Astrocyte of the spinal cord (primary cell): ENCODE measurements around the gene VPS26B.
A peak's percentile ranks its signal among the peaks of the same experiment; 100 is the strongest.

Source experiments
- DNase-seq: peaks from one replicate; pipeline ENCODE4 v3.0.0; 2011; ENCODE audit warnings: low read depth, low spot score
- H3K4me3 ChIP-seq: 2 replicates; pipeline ENCODE4 v1.5.1; 2011; ENCODE audit warnings: low read depth, mild to moderate bottlenecking, low read length, moderate library complexity
- in situ Hi-C: cut with HindIII; loops from 2 replicates; pipeline ENCODE4 v1.10.0; 2017; ENCODE audit warnings: low sequenced_read_pairs
- TF ChIP-seq, protein P1 (sequence below): IDR thresholded peaks from 2 replicates; pipeline ENCODE4 v1.5.1; 2012; ENCODE audit warnings: low read depth, mild to moderate bottlenecking, low read length, inconsistent platforms

VPS26B gene

DNA sequence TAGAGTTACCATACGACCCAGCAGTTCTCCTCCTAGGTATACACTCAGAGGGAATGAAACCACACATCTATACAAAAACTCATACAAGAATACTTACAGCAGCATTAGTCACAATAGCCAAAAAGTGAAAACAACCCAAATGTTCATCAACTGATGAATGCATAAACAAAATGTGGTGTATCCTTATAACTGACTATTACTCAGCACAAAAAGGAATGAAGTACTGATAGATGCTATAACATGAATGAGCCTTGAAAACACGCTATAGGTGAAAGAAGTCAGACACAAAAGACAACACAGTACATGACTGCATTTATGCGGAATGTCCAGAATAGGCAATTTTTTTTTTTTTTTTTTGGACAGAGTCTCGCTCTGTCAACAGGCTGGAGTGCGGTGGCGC, 23.8 kb upstream of the VPS26B start:
- in situ Hi-C loops: no loop called here
- DNase-seq: no peak
- TF ChIP-seq, protein P1, sequence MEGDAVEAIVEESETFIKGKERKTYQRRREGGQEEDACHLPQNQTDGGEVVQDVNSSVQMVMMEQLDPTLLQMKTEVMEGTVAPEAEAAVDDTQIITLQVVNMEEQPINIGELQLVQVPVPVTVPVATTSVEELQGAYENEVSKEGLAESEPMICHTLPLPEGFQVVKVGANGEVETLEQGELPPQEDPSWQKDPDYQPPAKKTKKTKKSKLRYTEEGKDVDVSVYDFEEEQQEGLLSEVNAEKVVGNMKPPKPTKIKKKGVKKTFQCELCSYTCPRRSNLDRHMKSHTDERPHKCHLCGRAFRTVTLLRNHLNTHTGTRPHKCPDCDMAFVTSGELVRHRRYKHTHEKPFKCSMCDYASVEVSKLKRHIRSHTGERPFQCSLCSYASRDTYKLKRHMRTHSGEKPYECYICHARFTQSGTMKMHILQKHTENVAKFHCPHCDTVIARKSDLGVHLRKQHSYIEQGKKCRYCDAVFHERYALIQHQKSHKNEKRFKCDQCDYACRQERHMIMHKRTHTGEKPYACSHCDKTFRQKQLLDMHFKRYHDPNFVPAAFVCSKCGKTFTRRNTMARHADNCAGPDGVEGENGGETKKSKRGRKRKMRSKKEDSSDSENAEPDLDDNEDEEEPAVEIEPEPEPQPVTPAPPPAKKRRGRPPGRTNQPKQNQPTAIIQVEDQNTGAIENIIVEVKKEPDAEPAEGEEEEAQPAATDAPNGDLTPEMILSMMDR: no peak
- H3K4me3 ChIP-seq: no peak overlapping the region

DNA sequence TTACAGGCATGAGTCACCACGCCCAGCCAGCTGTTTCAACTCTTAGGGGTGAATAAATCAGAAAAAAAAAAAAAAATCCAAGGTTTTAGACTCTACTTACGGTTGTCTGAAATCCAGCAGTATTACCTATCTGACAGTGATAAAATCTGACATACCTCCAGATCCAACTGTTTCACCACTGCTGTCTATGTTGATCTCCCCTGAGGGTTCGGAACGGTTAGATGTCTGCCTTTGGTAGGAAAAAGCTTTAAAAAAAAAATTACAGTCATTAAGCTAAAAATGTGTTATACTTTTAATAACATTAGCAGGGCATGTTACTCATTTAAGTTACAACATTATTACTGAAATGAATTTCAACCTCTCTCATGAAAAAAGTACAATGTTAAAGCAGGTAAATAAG, 21.8 kb upstream of the VPS26B start:
- DNase-seq: no peak
- H3K4me3 ChIP-seq: no peak overlapping the region
- TF ChIP-seq, protein P1: no peak
- in situ Hi-C loops: no loop called here

DNA sequence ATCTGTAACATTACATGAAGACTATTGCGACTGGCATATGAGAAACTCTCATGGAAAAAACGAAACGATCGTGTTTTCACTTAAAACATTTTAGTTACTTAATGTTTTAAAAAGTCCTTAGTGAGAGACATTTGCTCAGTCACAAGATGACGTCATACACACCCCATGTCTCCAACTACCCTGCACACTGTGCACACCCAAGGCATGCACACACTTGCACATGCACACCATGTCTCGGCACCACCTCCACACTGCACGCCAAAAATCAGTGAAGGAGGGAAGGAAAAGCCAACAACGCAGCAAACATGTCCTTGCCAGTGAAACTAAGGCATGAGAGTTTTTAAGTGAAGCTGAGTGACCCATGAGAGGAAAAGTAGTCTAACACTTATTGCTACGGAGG, 18.7 kb upstream of the VPS26B start:
- TF ChIP-seq, protein P1: no peak
- no peak overlapping the region for H3K4me3 ChIP-seq
- in situ Hi-C loops: no loop called here
- no peak for DNase-seq

DNA sequence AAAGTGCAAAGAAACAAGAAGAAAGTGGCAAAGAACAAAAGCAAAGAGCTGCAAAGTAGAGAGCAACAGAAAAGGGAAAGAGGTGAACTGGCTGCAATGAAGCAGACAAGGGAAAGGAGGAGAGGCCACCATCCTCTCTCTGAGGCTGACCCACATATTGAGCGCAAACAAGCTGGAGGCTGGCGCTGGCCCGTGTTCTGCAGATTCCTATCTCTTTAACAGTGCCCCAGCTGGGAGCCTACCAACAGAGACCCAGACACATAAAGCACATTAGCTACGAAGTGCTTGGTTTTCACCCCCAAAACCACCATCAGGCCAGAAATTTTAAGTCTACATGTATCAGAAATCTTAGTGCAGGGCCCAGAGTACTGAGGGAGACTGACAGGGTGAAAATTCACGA, 18.3 kb upstream of the VPS26B start:
- no peak for DNase-seq
- in situ Hi-C loops: no loop called here
- H3K4me3 ChIP-seq: no peak overlapping the region
- TF ChIP-seq, protein P1: no peak

DNA sequence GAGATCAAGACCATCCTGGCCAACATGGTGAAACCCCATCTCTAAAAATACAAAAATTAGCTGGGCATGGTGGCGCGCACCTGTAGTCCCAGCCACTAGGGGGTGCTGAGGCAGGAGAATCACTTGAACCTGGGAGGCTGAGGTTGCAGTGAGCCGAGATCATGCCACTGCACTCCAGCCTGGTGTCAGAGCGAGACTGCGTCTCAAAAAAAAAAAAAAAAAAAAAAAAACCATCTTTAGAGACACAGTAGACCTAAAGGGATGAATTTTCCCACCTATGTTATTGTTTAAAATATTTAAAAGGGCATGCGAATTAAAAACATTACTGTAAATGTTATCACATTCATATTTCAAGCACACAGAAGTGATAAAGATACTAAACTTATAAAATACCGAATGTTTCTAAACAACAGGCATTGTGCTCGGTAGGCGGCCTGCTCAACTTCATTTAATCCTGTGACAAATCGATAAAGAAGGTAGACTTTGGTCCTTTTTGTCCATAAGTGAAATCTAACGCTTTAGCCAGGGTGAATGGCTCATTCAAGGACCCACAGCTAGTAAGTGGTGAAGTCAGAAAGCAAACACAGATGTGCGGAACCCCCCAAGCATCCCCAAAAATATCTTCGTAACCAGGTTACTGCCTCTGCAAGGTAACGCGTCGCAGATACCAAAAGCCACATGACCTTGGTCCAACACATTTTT, 16.8 kb upstream of the VPS26B start:
- in situ Hi-C loops: no loop called here
- TF ChIP-seq, protein P1: peak; percentile 59
- no peak for DNase-seq

DNA sequence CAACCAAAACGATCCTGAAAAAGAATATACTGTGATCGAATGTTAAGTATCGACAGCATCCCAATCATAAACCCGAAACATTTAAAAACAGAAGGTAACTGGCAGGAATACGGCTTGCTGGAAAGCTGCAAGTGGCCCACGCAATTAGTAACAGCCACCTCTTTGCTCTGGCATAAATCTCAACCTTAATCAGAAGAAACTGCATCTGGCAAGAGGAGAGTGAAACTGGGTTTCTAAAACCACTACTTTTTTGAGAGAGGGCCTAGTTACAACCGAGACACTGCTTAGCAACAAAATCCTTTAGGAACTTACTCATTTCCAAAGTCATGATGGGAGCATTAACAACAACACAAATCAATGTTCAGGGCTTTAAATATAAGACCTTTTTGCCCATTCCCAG, 8.6 kb upstream of the VPS26B start:
- no peak overlapping the region for H3K4me3 ChIP-seq
- TF ChIP-seq, protein P1: no peak
- no peak for DNase-seq
- in situ Hi-C loops: no loop called here

More for the DNA sequence above, 16.8 kb upstream of the VPS26B start:
- H3K4me3 ChIP-seq: no peak overlapping the region
